Loucy (cell line): ENCODE data around the gene SEC14L3.

Experiments
- CTCF ChIP-seq: fragments of 200-600 bp; sonication (generic); conservative IDR thresholded peaks from 2 replicates; pipeline ENCODE4 v1.5.1; 2014; ENCODE audit warnings: mild to moderate bottlenecking, antibody characterized with exemption, low read length
- EZH2phosphoT487 ChIP-seq: fragments of 200-600 bp; IDR thresholded peaks from 2 replicates; pipeline ENCODE4 v1.6.1; 2018; ENCODE audit warnings: antibody characterized with exemption, mild to moderate bottlenecking, moderate library complexity, borderline replicate concordance

- TF ChIP-seq EZH2phosphoT487 (no peak), CTCF (no peak)
These were observed 40.9 kb downstream of the SEC14L3 start for GRCh38 chr22:30430933-30431332.
